OCI-LY7 (cell line): Measurements from ENCODE around the gene WASF1. TPM values are rescaled to one million over a fixed set of nuclear protein-coding genes. Genes with fewer than 3 reads are reported as not detected.

Source experiments
- BruUV-seq: library from RNA; stranded (reverse); fragments of 400-500 nt; replicated peaks from 2 replicates; lab custom pipeline; 2021; lab: Mats Ljungman, UMichigan
- CTCF ChIA-PET: fragments of 300-600 bp; sonication (Branson Sonifier 250); formaldehyde crosslinking; loops from one replicate; lab custom pipeline; 2022; ENCODE audit warnings: antibody characterized with exemption; ENCODE audit not compliant: unreplicated experiment; lab: Charles Lee
- POLR2A ChIA-PET: fragments of 300-600 bp; sonication (Branson Sonifier 250); formaldehyde crosslinking; loops from one replicate; lab custom pipeline; 2022; ENCODE audit warnings: antibody characterized with exemption; lab: Charles Lee
- DNase-seq: peaks from one replicate; pipeline ENCODE4 v3.0.0-alpha.2; 2015; ENCODE audit warnings: low spot score
- H2AFZ ChIP-seq: fragments of 200-600 bp; sonication (generic), shearing (Covaris generic); 2 replicates; pipeline ENCODE4 v1.6.1; 2014; ENCODE audit warnings: mild to moderate bottlenecking, antibody characterized with exemption, low read length, moderate library complexity
- H3K27ac ChIP-seq: fragments of 200-600 bp; sonication (generic); 2 replicates; pipeline ENCODE4 v1.5.1; 2014; ENCODE audit warnings: mixed run types, low read depth, mild to moderate bottlenecking, moderate library complexity, low read length, inconsistent platforms; ENCODE audit not compliant: poor library complexity, severe bottlenecking
- H3K36me3 ChIP-seq: fragments of 200-600 bp; sonication (generic); 2 replicates; pipeline ENCODE4 v1.6.1; 2014; ENCODE audit warnings: mild to moderate bottlenecking, antibody characterized with exemption, low read length, moderate library complexity, mixed read lengths; ENCODE audit not compliant: insufficient read depth
- H3K4me1 ChIP-seq: fragments of 200-600 bp; sonication (generic); 2 replicates; pipeline ENCODE4 v1.5.1; 2014; ENCODE audit warnings: mild to moderate bottlenecking, low read length; ENCODE audit not compliant: insufficient read depth, poor library complexity, severe bottlenecking
- H3K4me2 ChIP-seq: fragments of 200-600 bp; sonication (generic); 2 replicates; pipeline ENCODE4 v1.6.1; 2014; ENCODE audit warnings: mild to moderate bottlenecking, low read length
- H3K4me3 ChIP-seq: fragments of 200-600 bp; sonication (generic); 2 replicates; pipeline ENCODE4 v1.5.1; 2014; ENCODE audit warnings: mild to moderate bottlenecking, low read depth, low read length; ENCODE audit not compliant: poor library complexity, severe bottlenecking
- H3K79me2 ChIP-seq: fragments of 200-600 bp; sonication (generic); 2 replicates; pipeline ENCODE4 v1.6.1; 2016; ENCODE audit warnings: low read depth, mild to moderate bottlenecking, low read length, moderate library complexity, mixed read lengths; ENCODE audit not compliant: insufficient read depth
- H3K9me2 ChIP-seq: fragments of 200-600 bp; sonication (generic); 2 replicates; pipeline ENCODE4 v1.6.1; 2016; ENCODE audit warnings: mild to moderate bottlenecking, low read length, mixed read lengths; ENCODE audit not compliant: insufficient read depth
- H3K9me3 ChIP-seq: fragments of 200-600 bp; sonication (generic); 2 replicates; pipeline ENCODE4 v1.6.1; 2014; ENCODE audit warnings: mild to moderate bottlenecking, mixed run types, low read length, mixed read lengths
- H4K20me1 ChIP-seq: fragments of 200-600 bp; sonication (generic); 2 replicates; pipeline ENCODE4 v1.6.1; 2014; ENCODE audit warnings: mild to moderate bottlenecking, antibody characterized with exemption, low read length, moderate library complexity, mixed read lengths; ENCODE audit not compliant: insufficient read depth
- EZH2phosphoT487 ChIP-seq: fragments of 200-600 bp; sonication (generic); IDR thresholded peaks from 2 replicates; pipeline ENCODE4 v1.6.1; 2018; ENCODE audit warnings: low read depth, borderline replicate concordance, mild to moderate bottlenecking, mixed run types, antibody characterized with exemption, low read length, moderate library complexity, mixed read lengths
- intact Hi-C: fragments of 100-400 bp; cut with micrococcal nuclease; formaldehyde crosslinking; loops from one replicate; pipeline ENCODE4 v1.10.0; 2022; ENCODE audit not compliant: unreplicated experiment
- total RNA-seq, 2 experiments: library from RNA; depleted of rRNA in 1 of 2; stranded (reverse); fragments of >200 nt in 1 of 2; shearing (Covaris generic) in 1 of 2; gene quantifications; 2 replicates each; pipeline ENCODE4 v1.2.3, GENCODE V29; 2014 to 2022
- TF ChIP-seq, protein P1 (sequence below): fragments of 200-600 bp; sonication (generic); conservative IDR thresholded peaks from 2 replicates; pipeline ENCODE4 v1.5.1; 2014; ENCODE audit warnings: mild to moderate bottlenecking, antibody characterized with exemption, low read length, moderate library complexity, mixed read lengths

WASF1 gene
- total RNA-seq, 2 experiments from 2014 or later, result 34.6 to 78.4 TPM

DNA sequence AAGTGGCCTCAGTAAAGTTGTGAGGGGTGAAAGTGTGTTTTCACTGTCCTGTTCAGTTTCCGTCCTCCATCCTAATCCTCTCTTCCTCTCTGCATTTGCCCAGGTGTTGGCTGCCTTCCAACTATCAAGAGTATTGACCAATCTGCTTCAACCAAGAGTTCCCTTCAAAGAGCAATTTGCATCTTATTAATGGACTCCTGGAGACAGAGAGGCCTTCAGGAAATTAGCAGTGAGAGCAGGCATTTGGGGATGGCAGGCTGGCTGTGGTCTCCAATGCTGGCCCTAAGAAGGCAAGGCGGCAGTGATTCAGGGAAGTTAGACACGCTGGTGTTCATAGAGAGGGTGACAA is 124.1 kb downstream of the WASF1 start:
- no peak for DNase-seq
- ChIA-PET CTCF (no interaction called here), POLR2A (interaction anchor here (0.6 kb wide), 1 partner anchor 94 kb away, joined by 5 read pairs; no protein-coding TSS in a partner anchor)
- Histone ChIP-seq H3K27ac (no peak overlapping the region), H2AFZ (no peak overlapping the region), H4K20me1 (no peaks in the 10 kb centered on the region), H3K79me2 (no peaks in the 10 kb centered on the region), H3K4me3 (no peak overlapping the region), H3K9me3 (no peaks in the 10 kb centered on the region), H3K4me2 (peak overlapping the region; percentile 6), H3K9me2 (no peaks in the 10 kb centered on the region), H3K4me1 (peaks cover 15% of the 10 kb centered on the region), H3K36me3 (no peaks in the 10 kb centered on the region)
- BruUV-seq, result no TSS peak
- TF ChIP-seq, protein P1, sequence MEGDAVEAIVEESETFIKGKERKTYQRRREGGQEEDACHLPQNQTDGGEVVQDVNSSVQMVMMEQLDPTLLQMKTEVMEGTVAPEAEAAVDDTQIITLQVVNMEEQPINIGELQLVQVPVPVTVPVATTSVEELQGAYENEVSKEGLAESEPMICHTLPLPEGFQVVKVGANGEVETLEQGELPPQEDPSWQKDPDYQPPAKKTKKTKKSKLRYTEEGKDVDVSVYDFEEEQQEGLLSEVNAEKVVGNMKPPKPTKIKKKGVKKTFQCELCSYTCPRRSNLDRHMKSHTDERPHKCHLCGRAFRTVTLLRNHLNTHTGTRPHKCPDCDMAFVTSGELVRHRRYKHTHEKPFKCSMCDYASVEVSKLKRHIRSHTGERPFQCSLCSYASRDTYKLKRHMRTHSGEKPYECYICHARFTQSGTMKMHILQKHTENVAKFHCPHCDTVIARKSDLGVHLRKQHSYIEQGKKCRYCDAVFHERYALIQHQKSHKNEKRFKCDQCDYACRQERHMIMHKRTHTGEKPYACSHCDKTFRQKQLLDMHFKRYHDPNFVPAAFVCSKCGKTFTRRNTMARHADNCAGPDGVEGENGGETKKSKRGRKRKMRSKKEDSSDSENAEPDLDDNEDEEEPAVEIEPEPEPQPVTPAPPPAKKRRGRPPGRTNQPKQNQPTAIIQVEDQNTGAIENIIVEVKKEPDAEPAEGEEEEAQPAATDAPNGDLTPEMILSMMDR, result no peak
- TF ChIP-seq EZH2phosphoT487, result no peak
- intact Hi-C loops, result no loop called here

DNA sequence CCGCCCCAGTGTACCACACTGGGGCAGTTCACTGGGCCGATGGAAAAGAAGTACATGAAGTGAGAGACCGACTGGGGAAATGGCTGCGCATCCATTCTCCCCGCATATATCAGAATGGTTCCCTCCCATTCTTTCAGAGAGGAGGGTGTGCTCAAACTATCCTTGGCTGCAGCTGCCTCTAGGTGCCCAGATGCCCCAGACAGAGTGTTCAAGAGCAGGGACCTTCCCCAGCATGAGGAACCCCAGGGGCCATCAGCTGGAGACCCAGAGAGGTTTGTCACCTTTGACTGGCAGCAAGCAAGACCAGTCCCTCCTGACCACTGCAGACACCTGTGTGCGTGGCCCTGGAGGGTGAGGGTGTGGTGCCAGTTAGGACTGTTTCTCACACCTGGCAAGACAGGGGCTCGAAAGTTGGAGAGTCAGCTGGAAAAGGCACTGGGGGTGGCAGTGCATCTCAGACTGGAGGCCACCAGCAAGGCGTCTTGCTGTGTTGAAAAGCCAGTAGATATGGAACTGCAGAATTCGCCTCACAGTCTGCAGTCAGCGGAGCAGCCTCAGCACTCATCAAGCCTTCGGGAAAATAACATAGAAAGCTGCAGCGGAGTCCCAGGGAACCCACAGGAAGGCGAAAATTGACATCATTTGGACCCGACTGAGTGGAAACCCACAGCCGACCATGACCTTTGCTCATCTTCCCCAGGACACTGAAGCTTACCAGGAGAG is 124.6 kb downstream of the WASF1 start:
- ChIA-PET POLR2A (interaction anchor here (0.6 kb wide), 1 partner anchor 95 kb away, joined by 5 read pairs; no protein-coding TSS in a partner anchor), CTCF (interaction anchor here (2.1 kb wide), 1 partner anchor 15 kb away, joined by 8 read pairs; no protein-coding TSS in a partner anchor)
- BruUV-seq, result no TSS peak
- Histone ChIP-seq H3K4me2 (no peak overlapping the region), H4K20me1 (no peaks in the 10 kb centered on the region), H3K36me3 (no peaks in the 10 kb centered on the region), H3K9me2 (no peaks in the 10 kb centered on the region), H3K4me3 (no peak overlapping the region), H2AFZ (no peak overlapping the region), H3K27ac (no peak overlapping the region), H3K9me3 (no peaks in the 10 kb centered on the region), H3K4me1 (peaks cover 15% of the 10 kb centered on the region), H3K79me2 (no peaks in the 10 kb centered on the region)
- no peak for DNase-seq
- TF ChIP-seq, protein P1, result no peak
- TF ChIP-seq EZH2phosphoT487, result no peak
- intact Hi-C loops, result no loop called here
